SK-N-MC (cell line): Measurements from ENCODE around the gene HIP1.

Experiments
- EZH2 ChIP-seq: fragments of 200-600 bp; sonication (generic); IDR thresholded peaks from one replicate; pipeline ENCODE4 v1.6.1; 2017; ENCODE audit warnings: antibody characterized with exemption
- POLR2AphosphoS5 ChIP-seq: IDR thresholded peaks from 2 replicates; pipeline ENCODE4 v1.6.1; 2012; ENCODE audit warnings: mild to moderate bottlenecking, low read depth, low read length, borderline replicate concordance

GRCh38 chr7:75567948-75568595 lies 170.7 kb downstream of the HIP1 start:
- TF ChIP-seq POLR2AphosphoS5 (no peak), EZH2 (no peak)
